ENCODE data around the gene NR1H3. TPM values are rescaled to one million over a fixed set of nuclear protein-coding genes. Genes with fewer than 3 reads are reported as not detected.

NR1H3 gene
- total and polyA plus RNA-seq, 7 donors, result 3.9 to 12.6 (median 6.2) TPM

Other genes with a start within 250 kb of the NR1H3 start
- 100 to 1,000 TPM in 1 of 4 donors, 10 to 100 TPM in 3; 80.2 to 138 (median 86.5) TPM for gene ARFGAP2, start 81.1 kb upstream of the NR1H3 start, total RNA-seq
- 10 to 100 TPM; 58.7 to 84.3 (median 60.8) TPM for gene ARFGAP2, start 81.1 kb upstream of the NR1H3 start, polyA plus RNA-seq
- gene PACSIN3, start 71.6 kb upstream of the NR1H3 start, total RNA-seq, result 100 to 1,000 TPM; 210 to 430 (median 348) TPM
- gene PACSIN3, start 71.6 kb upstream of the NR1H3 start, polyA plus RNA-seq, result 100 to 1,000 TPM in 2 of 3 donors, 10 to 100 TPM in 1; 90.4 to 303 (median 167) TPM
- gene DDB2, start 43.0 kb upstream of the NR1H3 start, total RNA-seq, result 1 to 10 TPM; 5.1 to 9.3 (median 6.9) TPM
- 10 to 100 TPM in 1 of 3 donors, 1 to 10 TPM in 2; 3.8 to 11.5 (median 4.3) TPM for gene DDB2, start 43.0 kb upstream of the NR1H3 start, polyA plus RNA-seq
- 10 to 100 TPM in 3 of 4 donors, 1 to 10 TPM in 1; 7.1 to 17.8 (median 15.3) TPM for gene ACP2, start 9.2 kb upstream of the NR1H3 start, total RNA-seq
- 10 to 100 TPM; 13.1 to 19.0 (median 18.5) TPM for gene ACP2, start 9.2 kb upstream of the NR1H3 start, polyA plus RNA-seq
- 10 to 100 TPM; 17.5 to 33.6 (median 25.6) TPM for gene MADD, start 12.1 kb downstream of the NR1H3 start, total RNA-seq
- gene MADD, start 12.1 kb downstream of the NR1H3 start, polyA plus RNA-seq, result 10 to 100 TPM; 11.5 to 32.0 (median 17.8) TPM
- gene MYBPC3, start 94.7 kb downstream of the NR1H3 start, total RNA-seq, result 1 to 10 TPM in 1 of 4 donors, under 1 TPM in 3; 0.44 to 1.3 (median 0.69) TPM
- under 1 TPM; 0.01 to 0.13 (median 0.07) TPM for gene MYBPC3, start 94.7 kb downstream of the NR1H3 start, polyA plus RNA-seq
- gene SPI1, start 120.6 kb downstream of the NR1H3 start, total RNA-seq, result 1 to 10 TPM; 3.6 to 8.3 (median 5.6) TPM
- gene SPI1, start 120.6 kb downstream of the NR1H3 start, polyA plus RNA-seq, result 1 to 10 TPM; 1.6 to 3.5 (median 3.1) TPM
- 10 to 100 TPM; 14.7 to 26.9 (median 19.9) TPM for gene SLC39A13, start 150.6 kb downstream of the NR1H3 start, total RNA-seq
- 10 to 100 TPM; 27.0 to 35.3 (median 29.1) TPM for gene SLC39A13, start 150.6 kb downstream of the NR1H3 start, polyA plus RNA-seq
- gene PSMC3, start 168.4 kb downstream of the NR1H3 start, total RNA-seq, result 100 to 1,000 TPM; 141 to 255 (median 191) TPM
- gene PSMC3, start 168.4 kb downstream of the NR1H3 start, polyA plus RNA-seq, result 100 to 1,000 TPM; 300 to 346 (median 316) TPM
- gene RAPSN, start 191.1 kb downstream of the NR1H3 start, total RNA-seq, result 10 to 100 TPM; 47.5 to 90.6 (median 59.5) TPM
- 10 to 100 TPM; 37.6 to 79.3 (median 50.0) TPM for gene RAPSN, start 191.1 kb downstream of the NR1H3 start, polyA plus RNA-seq